ENCODE data around the gene TFF2.

Gene TFF2

GRCh38 chr21:42365770-42366169 lies 15.0 kb upstream of the TFF2 start:
- no peak for DNase-seq

- peak in 2 of 4 experiments; percentile 10 to 20 for DNase-seq
Measured at GRCh38 chr21:42364304-42364865, 13.6 kb upstream of the TFF2 start.

GRCh38 chr21:42363312-42363711 lies 12.5 kb upstream of the TFF2 start:
- DNase-seq: no peak

- DNase-seq: no peak
Measured at GRCh38 chr21:42362700-42363099, 11.9 kb upstream of the TFF2 start.

- no peak for DNase-seq
Measured at GRCh38 chr21:42362198-42362597, 11.4 kb upstream of the TFF2 start.

DNA sequence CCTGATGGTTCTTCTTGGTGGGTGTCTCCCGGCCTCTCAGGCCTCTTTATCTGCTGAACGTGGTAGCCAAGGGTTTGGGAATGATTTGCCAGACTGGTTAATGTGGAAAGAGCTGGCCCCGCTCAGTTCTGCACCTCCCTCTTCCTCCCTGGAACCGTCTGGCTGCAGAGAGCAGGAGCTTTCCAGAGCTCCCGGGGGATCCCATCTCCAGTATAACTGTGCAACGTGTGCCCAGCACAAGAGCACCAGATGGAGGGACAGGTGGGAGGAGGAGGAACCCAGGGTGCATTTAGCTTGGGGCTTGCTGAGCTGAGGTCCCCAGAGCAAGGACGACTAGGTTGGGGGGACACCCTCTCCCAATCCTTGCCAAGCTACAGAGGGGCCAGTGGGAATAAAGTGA lies 10.5 kb upstream of the TFF2 start:
- DNase-seq: no peak

- DNase-seq: peak in 1 of 4 experiments; percentile 9
Measured at GRCh38 chr21:42360317-42360716, 9.5 kb upstream of the TFF2 start.

GRCh38 chr21:42358937-42359336 lies 8.1 kb upstream of the TFF2 start:
- no peak for DNase-seq

GRCh38 chr21:42358261-42358660 lies 7.5 kb upstream of the TFF2 start:
- DNase-seq: no peak

DNA sequence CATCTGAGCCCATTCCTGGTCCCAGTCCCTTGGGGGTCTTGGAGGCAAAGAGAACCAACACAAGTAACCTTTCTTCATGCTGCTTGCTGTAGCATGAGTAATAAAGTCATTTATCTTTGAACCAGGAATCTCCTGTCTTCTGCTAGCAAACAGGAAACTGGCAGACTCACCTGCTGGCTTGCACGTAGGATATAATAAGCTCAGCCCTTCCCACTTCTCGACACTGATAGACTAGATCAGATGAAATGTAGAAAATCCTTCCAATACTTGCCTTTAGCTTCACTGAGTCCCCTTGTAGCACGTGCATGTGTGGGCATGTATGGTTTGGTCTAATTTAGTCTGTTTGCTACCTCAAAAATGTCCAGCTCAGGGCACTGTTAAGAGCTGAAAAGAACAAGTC lies 6.5 kb upstream of the TFF2 start:
- DNase-seq: no peak

DNA sequence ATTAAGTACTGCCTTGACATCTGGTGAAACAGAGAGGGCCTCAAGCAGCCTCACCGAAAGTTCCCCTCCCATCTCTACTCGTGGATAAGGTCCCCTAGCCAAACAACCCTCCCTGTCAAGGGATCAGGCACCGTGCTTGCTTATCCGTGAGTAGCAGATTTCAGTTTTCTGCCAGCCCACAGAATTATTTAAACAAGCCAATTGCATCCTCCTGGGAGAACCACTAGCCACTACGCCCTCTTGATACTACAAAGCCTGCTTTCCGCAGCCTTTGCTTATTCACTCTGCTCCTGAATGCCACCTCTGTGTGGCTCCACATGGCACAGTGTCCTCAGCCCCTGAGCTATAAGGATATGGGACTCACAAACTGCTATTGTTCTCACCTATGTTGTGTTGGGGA lies 5.9 kb upstream of the TFF2 start:
- DNase-seq: no peak

DNA sequence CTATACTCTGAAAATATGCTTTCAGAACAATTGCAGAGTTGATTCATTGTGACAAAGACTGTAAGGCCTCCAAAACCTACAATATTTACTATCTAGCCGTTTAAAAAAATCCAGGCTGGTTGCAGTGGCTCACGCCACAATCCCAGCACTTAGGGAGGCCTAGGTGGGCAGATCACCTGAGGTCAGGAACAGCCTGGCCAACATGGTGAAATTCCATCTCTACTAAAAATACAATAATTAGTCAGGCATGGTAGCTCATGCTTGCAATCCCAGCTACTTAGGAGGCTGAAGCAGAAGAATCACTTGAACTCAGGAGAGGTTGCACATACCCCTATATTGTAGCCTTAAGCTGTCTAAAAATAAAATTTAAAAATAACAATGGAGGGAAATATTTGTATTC lies 5.3 kb upstream of the TFF2 start:
- no peak for DNase-seq

GRCh38 chr21:42353623-42354022 lies 2.8 kb upstream of the TFF2 start:
- DNase-seq: no peak

- DNase-seq: no peak
Measured at GRCh38 chr21:42352441-42353095, 1.8 kb upstream of the TFF2 start.

GRCh38 chr21:42351626-42352440 lies 1.0 kb upstream of the TFF2 start:
- no peak for DNase-seq

- DNase-seq: no peak
Measured at GRCh38 chr21:42350318-42350910, 380 bp downstream of the TFF2 start.

DNA sequence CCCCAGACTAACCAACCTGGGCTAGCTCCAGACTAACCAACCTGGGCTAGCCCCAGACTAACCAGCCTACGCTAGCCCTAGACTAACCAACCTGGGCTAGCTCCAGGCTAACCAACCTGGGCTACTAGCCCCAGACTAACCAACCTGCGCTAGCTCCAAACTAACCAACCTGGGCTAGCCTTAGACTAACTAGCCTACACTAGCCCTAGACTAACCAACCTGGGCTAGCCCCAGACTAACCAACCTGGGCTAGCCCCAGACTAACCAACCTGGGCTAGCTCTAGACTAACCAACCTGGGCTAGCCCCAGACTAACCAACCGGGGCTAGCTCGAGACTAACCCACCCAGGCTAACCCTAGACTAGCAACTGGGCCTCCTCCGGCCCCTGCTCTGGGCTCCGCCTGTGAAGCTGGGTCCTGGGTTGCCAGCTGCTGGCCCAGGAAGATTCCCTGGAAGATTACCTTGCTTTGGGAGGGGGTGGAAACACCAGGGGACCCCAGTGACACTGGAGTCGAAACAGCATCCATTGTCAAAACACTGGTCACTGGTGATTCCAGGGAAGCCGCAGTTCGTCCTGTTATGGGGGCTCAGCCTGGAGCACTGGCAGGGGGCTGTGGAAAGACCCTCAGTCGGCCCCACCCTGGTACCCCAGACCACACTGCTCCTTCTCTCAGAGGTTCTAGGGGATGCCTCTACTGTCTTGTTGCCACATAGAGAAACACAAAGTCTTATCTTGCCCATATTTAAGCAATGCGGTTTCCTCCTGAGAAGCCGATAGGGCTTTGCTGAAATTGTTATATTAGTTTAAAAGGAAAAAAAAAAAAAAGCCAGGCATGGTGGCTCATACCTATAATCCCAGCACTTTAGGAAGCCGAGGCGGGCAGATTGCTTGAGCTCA lies 1.1 kb downstream of the TFF2 start:
- DNase-seq: no peak

DNA sequence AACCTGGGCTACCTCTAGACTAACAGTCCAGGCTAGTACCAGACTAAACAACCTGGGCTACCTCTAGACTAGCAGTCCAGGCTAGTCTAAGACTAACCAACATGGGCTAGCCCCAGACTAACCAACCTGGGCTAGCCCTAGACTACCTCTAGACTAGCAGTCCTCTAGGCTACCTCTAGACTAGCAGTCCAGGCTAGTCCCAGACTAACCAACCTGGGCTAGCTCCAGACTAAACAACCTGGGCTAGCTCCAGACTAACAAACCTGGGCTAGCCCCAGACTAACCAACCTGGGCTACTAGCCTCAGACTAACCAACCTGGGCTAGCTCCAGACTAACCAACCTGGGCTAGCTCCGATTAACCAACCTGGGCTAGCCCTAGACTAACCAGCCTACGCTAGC lies 2.0 kb downstream of the TFF2 start:
- no peak for DNase-seq

DNA sequence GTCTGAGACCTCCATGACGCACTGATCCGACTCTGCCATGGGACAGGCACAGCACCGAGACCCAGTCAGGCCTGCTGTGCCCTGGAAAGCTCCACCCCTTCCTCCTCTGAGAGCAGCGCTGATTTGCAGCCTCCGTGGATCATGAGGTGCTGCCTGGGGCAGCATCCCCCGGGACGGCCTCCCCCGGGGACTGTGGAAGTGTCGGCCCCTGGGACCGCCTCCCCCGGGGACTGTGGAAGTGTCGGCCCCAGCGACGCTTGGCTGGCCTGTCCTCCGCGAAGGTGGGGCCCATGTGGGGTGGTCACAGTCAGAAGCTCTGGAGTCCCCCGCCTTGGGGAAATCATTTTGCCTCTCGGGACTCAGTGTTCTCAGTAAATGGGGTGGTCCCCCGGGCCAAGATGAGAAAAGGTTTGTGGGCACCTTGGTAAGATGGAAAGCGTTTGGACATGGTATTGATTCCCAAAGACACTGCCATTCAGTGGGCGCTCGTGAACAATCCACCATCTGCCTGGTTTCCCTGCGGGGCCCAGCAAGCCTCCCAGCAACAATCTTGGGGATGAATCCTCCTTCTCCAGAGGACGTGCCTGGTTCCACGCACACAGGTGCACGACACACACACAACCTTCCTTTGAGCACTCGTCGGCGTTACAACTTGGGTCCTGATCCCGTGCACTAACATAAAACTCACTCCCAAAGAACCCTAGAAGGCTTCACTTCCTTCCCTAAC lies 3.0 kb downstream of the TFF2 start:
- no peak for DNase-seq

GRCh38 chr21:42346866-42347600 lies 3.8 kb downstream of the TFF2 start:
- DNase-seq: no peak

DNA sequence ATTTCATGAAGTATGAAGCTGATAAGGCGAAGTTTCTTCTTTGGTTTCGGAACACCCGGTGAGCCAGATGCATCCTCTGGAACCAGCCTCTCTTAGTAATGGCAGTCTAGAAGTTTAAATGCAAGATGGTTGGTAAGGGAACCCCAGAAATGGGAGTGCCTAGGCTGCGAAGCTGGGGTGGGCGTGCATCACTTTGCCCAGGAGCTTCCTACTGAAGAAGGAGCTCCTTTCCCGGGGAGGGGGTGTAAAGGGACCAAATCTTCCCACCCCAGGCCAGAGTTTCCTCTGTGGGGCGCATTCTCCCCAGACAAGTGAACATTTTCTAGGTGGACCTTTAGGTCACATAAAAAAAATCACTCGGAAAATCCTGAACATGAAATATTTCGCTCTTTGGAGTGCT lies 4.4 kb downstream of the TFF2 start:
- DNase-seq: no peak
